HEK293 (cell line): ENCODE data around the gene ARF3.

Experiments used
- CTCF ChIA-PET: fragments of 350-600 bp; formaldehyde crosslinking; extraction: SDS; loops from one replicate; lab custom pipeline; 2021; ENCODE audit warnings: antibody characterized with exemption; lab: Yijun Ruan, JAX
- POLR2A ChIA-PET: fragments of 300-600 bp; formaldehyde crosslinking; extraction: SDS; loops from one replicate; lab custom pipeline; 2020; ENCODE audit warnings: antibody characterized with exemption, inconsistent platforms; lab: Yijun Ruan, JAX
- H3K27ac ChIP-seq: fragments of 200-500 bp; sonication (Bioruptor generic); 2 replicates; pipeline ENCODE4 v1.5.1; 2014; ENCODE audit warnings: low read depth, low read length, control low read depth, inconsistent platforms; ENCODE audit errors: extremely low read depth
- H3K36me3 ChIP-seq, 2 experiments: fragments of 200-500 bp in 1 of 2; sonication (Bioruptor generic) in 1 of 2; 1 replicate in 1 of 2; 2 replicates in 1 of 2; pipeline ENCODE4 v1.5.1; 2014 to 2017; ENCODE audit warnings: inconsistent platforms in 2 of 2, low read length in 2 of 2; ENCODE audit not compliant: control insufficient read depth in 2 of 2, insufficient read depth in 1 of 2
- H3K4me1 ChIP-seq: fragments of 200-500 bp; sonication (Bioruptor generic); 2 replicates; pipeline ENCODE4 v1.5.1; 2014; ENCODE audit warnings: mild to moderate bottlenecking, low read length, inconsistent platforms; ENCODE audit not compliant: control insufficient read depth, insufficient read depth
- H3K4me3 ChIP-seq: 2 replicates; pipeline ENCODE4 v1.5.1; 2011; ENCODE audit warnings: low read depth, mild to moderate bottlenecking, control low read depth, low read length, moderate library complexity
- H3K9me3 ChIP-seq: fragments of 200-500 bp; sonication (Bioruptor generic); 2 replicates; pipeline ENCODE4 v1.5.1; 2014; ENCODE audit warnings: low read depth, low read length, inconsistent platforms; ENCODE audit not compliant: control insufficient read depth, insufficient read depth
- ELK4 ChIP-seq: IDR thresholded peaks from 2 replicates; pipeline ENCODE4 v1.6.1; 2011; ENCODE audit warnings: mild to moderate bottlenecking, low read depth, low read length, borderline replicate concordance
- KLF17 ChIP-seq: fragments of 450-650 bp; formaldehyde crosslinking; IDR thresholded peaks from 2 replicates; pipeline ENCODE4 v1.5.1; 2016; ENCODE audit warnings: missing biosample characterization, missing genetic modification characterization
- MZF1 ChIP-seq: fragments of 450-650 bp; formaldehyde crosslinking; IDR thresholded peaks from 2 replicates; pipeline ENCODE4 v1.5.1; 2017; ENCODE audit warnings: missing biosample characterization, missing genetic modification characterization, borderline replicate concordance
- REPIN1 ChIP-seq: fragments of 450-650 bp; formaldehyde crosslinking; IDR thresholded peaks from 2 replicates; pipeline ENCODE4 v1.5.1; 2017; ENCODE audit warnings: missing biosample characterization, missing genetic modification characterization, low read depth
- SETDB1 ChIP-seq: IDR thresholded peaks from one replicate; pipeline ENCODE4 v1.6.1; 2017; ENCODE audit warnings: mild to moderate bottlenecking, low read length, moderate library complexity, mixed read lengths; ENCODE audit not compliant: insufficient read length
- SP3 ChIP-seq: fragments of 450-650 bp; formaldehyde crosslinking; IDR thresholded peaks from 2 replicates; pipeline ENCODE4 v1.5.1; 2016; ENCODE audit warnings: missing biosample characterization, missing genetic modification characterization
- ZBTB11 ChIP-seq: fragments of 450-650 bp; formaldehyde crosslinking; conservative IDR thresholded peaks from 2 replicates; pipeline ENCODE4 v1.5.1; 2016; ENCODE audit warnings: low read depth, missing biosample characterization, missing genetic modification characterization
- ZBTB26 ChIP-seq: fragments of 450-650 bp; formaldehyde crosslinking; optimal IDR thresholded peaks from 2 replicates; pipeline ENCODE3; 2016; ENCODE audit warnings: missing biosample characterization, mild to moderate bottlenecking, missing genetic modification characterization
- ZNF114 ChIP-seq: fragments of 450-650 bp; formaldehyde crosslinking; IDR thresholded peaks from 2 replicates; pipeline ENCODE4 v1.5.0; 2017; ENCODE audit warnings: missing biosample characterization, missing genetic modification characterization
- ZNF132 ChIP-seq: fragments of 450-650 bp; formaldehyde crosslinking; IDR thresholded peaks from 2 replicates; pipeline ENCODE4 v1.5.1; 2017; ENCODE audit warnings: missing biosample characterization, missing genetic modification characterization, borderline replicate concordance
- ZNF362 ChIP-seq: fragments of 450-650 bp; formaldehyde crosslinking; IDR thresholded peaks from 2 replicates; pipeline ENCODE4 v1.5.1; 2016; ENCODE audit warnings: missing biosample characterization, missing genetic modification characterization
- ZNF391 ChIP-seq: fragments of 450-650 bp; formaldehyde crosslinking; IDR thresholded peaks from 2 replicates; pipeline ENCODE4 v1.5.1; 2016; ENCODE audit warnings: low read depth, missing biosample characterization, missing genetic modification characterization, borderline replicate concordance
- ZNF433 ChIP-seq: fragments of 450-650 bp; formaldehyde crosslinking; IDR thresholded peaks from 2 replicates; pipeline ENCODE4 v1.5.1; 2016; ENCODE audit warnings: missing biosample characterization, missing genetic modification characterization, low read depth
- ZNF514 ChIP-seq: fragments of 450-650 bp; formaldehyde crosslinking; IDR thresholded peaks from 2 replicates; pipeline ENCODE4 v1.5.1; 2016; ENCODE audit warnings: missing biosample characterization, missing genetic modification characterization
- ZNF555 ChIP-seq: fragments of 450-650 bp; formaldehyde crosslinking; conservative IDR thresholded peaks from 2 replicates; pipeline ENCODE4 v1.5.1; 2017; ENCODE audit warnings: missing biosample characterization, mild to moderate bottlenecking, missing genetic modification characterization, inconsistent platforms
- ZNF639 ChIP-seq: fragments of 450-650 bp; formaldehyde crosslinking; IDR thresholded peaks from 2 replicates; pipeline ENCODE4 v1.5.1; 2016; ENCODE audit warnings: missing biosample characterization, missing genetic modification characterization
- ZNF654 ChIP-seq: fragments of 450-650 bp; formaldehyde crosslinking; IDR thresholded peaks from 2 replicates; pipeline ENCODE4 v1.5.1; 2016; ENCODE audit warnings: low read depth, missing biosample characterization, missing genetic modification characterization
- ZNF692 ChIP-seq: fragments of 450-650 bp; formaldehyde crosslinking; IDR thresholded peaks from 2 replicates; pipeline ENCODE4 v1.5.1; 2016; ENCODE audit warnings: missing biosample characterization, missing genetic modification characterization

ARF3 gene

GRCh38 chr12:48967991-48968390, 10.7 kb upstream of the ARF3 start:
- H3K4me1 ChIP-seq: peaks cover 9% of the 10 kb centered on the region
- CTCF ChIA-PET: interaction anchor here (0.6 to 10.8 kb wide), 10 partner anchors 9 to 259 kb away, joined by 3 to 79 read pairs (median 4); partner anchors contain the start of gene WNT1

GRCh38 chr12:48966177-48966895, 9.0 kb upstream of the ARF3 start:
- POLR2A ChIA-PET: interaction anchor here (1.0 to 3.7 kb wide), 2 partner anchors 9 to 101 kb away, joined by 6 to 21 read pairs; partner anchors contain the start of genes ARF3 and RND1
- TF ChIP-seq ZNF391 (tag by site-specific recombination): no peak
- no peak for TF ChIP-seq ZNF692 (tag by site-specific recombination)
- no peak for TF ChIP-seq SETDB1
- TF ChIP-seq ZNF362 (tag by site-specific recombination): no peak
- TF ChIP-seq ZBTB26: no peak
- TF ChIP-seq ZNF654 (tag by site-specific recombination): no peak
- no peak for TF ChIP-seq MZF1 (tag by site-specific recombination)
- no peak for TF ChIP-seq ZBTB11 (tag by site-specific recombination)
- no peak for TF ChIP-seq KLF17 (tag by site-specific recombination)
- Histone ChIP-seq H3K36me3 (no peaks in the 10 kb centered on the region), H3K27ac (no peak overlapping the region), H3K9me3 (no peaks in the 10 kb centered on the region), H3K4me3 (no peak overlapping the region), H3K4me1 (peaks cover 9% of the 10 kb centered on the region)
- CTCF ChIA-PET: interaction anchor here (0.6 to 10.8 kb wide), 8 partner anchors 9 to 129 kb away, joined by 3 to 79 read pairs (median 4); partner anchors contain the start of gene WNT1

More at GRCh38 chr12:48967991-48968390, 10.7 kb upstream of the ARF3 start:
- POLR2A ChIA-PET: interaction anchor here (0.6 to 3.7 kb wide), 3 partner anchors 10 to 46 kb away, joined by 3 to 21 read pairs (median 3); partner anchors contain the start of gene ARF3
- Histone ChIP-seq H3K4me3 (no peak overlapping the region), H3K36me3 (no peaks in the 10 kb centered on the region), H3K27ac (no peak overlapping the region), H3K9me3 (no peaks in the 10 kb centered on the region)
- TF ChIP-seq SP3 (tag by site-specific recombination) (no peak), ZNF639 (no peak), ZNF514 (tag by site-specific recombination) (no peak), REPIN1 (tag by site-specific recombination) (no peak), ZNF132 (tag by site-specific recombination) (no peak), ZNF114 (tag by site-specific recombination) (no peak), ZNF555 (tag by site-specific recombination) (no peak), ELK4 (no peak), ZNF433 (tag by site-specific recombination) (no peak)
